Measurements from ENCODE around the gene ABCC12.
A peak's percentile ranks its signal among the peaks of the same experiment; 100 is the strongest.
"Not testable (repeated sequence)": the region's sequence is repeated elsewhere in the genome, so short reads cannot be mapped to it uniquely, and the experiment has no call there.

Gene ABCC12

DNA sequence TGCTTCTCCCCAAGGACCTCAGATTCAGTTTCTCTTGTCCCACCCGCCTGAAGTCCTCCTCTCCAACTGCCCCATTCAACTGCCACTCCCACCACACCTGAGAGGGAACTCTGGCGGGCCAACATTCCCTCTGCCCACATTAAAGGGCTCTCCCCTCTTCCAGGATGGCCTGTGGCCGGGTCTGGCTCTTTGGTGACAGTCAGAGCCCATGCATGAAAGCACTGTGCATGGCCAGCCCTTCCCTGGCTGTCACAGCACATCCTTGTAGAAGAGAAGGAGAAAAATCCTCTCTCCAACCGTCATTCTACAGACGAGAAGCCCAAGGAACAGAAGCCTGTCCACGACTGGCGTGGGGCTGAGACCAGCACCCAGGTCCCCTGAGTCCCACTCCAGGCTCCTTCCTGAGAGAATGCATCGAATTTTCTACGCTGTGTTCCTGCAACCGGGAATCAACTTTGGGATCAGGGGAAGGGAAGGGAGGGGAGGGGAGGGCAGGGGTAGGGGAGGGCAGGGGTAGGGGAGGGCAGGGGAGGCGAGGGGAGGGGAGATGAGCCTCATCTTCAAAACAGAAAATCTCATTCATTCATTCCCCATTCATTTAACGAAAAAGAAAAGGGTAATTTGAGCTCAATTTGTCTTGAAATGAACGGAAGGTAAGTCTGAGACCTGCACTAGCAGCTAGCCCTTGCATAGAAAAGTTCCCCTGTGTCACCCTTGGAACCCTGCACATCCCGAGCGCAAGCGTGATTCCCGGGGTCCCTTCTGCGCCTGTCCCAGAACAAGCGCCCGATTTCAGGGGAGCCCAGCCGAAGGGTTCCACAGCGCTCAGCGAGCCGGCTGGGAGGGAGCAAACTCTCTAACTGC lies at the start of gene ABCC12:
ABCC12 (minus strand) TSS at position 68 of the 864 bp plus-strand sequence. CDS start 9,569 bp downstream, outside the sequence.
- DNase-seq, result no peak

DNA sequence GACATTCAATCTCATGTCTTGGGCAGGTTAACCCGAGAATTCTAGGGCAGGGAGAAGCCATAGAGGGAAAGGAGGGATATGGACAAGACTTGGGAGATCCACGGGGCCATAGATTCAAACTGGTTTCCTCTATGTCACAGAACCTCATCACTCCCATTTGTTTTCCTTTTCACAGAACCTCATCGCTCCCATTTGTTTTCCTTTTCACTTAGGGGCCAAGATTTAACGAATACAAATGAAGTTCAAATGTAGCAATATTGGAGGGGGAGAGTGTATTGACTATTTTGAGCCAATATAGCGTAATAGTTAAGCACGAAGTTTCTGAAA lies 49.0 kb upstream of the ABCC12 start:
- DNase-seq, result no peak

DNA sequence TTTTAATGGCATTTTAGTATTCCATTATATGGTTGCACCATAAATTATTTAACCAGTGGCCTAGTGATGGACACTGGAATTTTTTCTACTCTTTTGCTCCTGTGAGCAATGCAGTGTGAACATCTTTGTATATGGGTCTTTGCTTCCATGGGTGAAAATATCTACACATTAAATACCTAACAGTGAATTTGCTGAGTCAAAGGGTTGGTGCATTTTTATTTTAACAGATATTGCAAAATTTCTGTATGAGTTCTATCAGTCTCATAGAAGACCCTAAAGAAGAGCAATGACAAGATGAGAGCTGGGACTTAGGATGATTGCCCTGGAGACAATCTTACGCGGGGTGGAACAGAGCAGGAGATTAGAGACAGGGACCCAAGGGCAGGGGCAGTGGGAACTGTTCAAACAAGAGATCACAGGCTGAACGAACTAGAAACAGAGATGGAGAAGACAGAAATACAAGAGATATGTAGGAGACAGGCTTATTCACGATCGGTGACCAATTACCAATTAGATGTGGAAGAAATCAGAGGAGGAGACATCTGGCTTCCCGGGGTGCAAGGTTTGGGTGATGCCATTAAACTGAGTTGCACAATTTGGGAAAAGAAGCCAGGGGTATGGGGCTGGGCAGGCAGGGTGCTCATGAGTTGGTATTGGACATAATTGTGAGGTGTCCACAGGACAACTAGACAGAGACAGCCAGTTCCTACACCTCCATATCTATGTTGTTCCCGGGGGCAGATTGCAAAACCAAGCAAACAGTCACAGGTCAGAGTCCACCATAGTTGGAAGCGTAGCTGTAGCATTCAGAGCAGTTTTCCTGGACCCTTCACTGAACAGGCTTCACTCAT lies 48.4 kb upstream of the ABCC12 start:
- DNase-seq, result no peak

GRCh38 chr16:48201515-48202201 lies 45.9 kb upstream of the ABCC12 start:
- DNase-seq, result no peak

DNA sequence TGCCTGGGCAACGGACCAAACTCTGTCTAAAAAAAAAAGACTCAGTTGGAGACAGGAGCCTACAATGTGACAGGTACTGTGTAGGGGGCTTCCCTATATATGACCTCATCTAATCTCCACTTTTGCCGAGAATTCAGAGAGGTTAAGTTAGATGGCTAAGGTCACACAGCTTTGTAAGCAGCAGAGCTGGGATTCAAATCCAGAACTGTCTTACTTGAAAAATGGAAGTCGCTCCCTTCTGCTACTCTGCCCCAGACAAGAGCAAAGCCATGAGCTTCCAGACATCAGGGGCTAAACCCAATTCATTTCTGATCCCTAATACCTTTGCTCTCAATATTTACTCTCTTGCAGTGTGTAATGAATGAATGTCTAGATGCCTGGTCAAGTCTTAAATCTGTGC lies 41.5 kb upstream of the ABCC12 start:
- DNase-seq, result peak; percentile 72

GRCh38 chr16:48194828-48195556 lies 39.2 kb upstream of the ABCC12 start:
- DNase-seq, result peak; percentile 43

GRCh38 chr16:48193846-48194245 lies 38.1 kb upstream of the ABCC12 start:
- no peak for DNase-seq

GRCh38 chr16:48188449-48189102 lies 32.8 kb upstream of the ABCC12 start:
- no peak for DNase-seq

GRCh38 chr16:48187779-48188178 lies 32.0 kb upstream of the ABCC12 start:
- DNase-seq, result no peak

DNA sequence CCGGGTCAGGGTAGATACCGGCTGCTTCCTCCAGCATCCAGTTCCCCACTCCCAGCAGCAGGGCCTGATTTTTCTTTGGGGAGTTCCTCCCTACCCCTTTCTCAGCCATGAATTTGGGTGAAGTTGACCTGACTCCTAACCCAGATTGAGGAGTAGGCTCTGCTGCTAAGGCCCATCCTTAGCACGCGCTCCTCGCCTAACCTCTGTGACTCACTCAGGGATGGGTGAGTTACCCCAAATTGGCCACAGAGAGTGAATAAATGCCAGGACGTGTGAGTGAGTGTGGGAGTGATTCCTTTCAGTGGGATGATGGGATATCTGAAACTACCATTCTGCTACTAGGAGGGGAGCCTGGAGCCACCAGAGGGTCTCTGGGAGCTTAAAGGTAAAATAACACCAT lies 28.9 kb upstream of the ABCC12 start:
- DNase-seq, result no peak

- no peak for DNase-seq
These were observed 27.3 kb upstream of the ABCC12 start for GRCh38 chr16:48182979-48183537.

GRCh38 chr16:48181746-48182520 lies 26.1 kb upstream of the ABCC12 start:
- not testable (repeated sequence) for DNase-seq

- DNase-seq, result no peak
These were observed 25.2 kb upstream of the ABCC12 start for GRCh38 chr16:48180868-48181480.

GRCh38 chr16:48176635-48177408 lies 21.0 kb upstream of the ABCC12 start:
- no peak for DNase-seq

- DNase-seq, result no peak
These were observed 18.1 kb upstream of the ABCC12 start for GRCh38 chr16:48173889-48174288.

DNA sequence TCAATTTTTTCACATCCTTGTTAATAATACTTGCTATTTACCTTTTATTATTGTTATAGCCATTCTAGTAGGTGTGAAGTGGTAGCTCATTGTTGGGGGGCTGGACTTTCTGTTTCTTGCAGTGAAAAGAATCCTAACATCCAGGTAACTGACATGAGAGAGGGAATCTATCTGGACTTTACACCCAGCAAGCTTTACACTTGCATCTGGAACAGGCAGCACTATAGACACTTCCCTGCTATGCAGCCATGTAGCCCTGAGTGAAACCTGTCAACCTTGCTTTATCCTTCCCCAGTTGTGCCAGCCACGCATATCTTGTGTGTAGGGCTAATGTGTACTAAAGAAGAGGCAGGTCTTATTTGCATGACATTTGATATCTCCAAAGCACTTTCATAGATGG lies 16.9 kb upstream of the ABCC12 start:
- DNase-seq, result no peak

GRCh38 chr16:48169896-48170295 lies 14.1 kb upstream of the ABCC12 start:
- no peak for DNase-seq

DNA sequence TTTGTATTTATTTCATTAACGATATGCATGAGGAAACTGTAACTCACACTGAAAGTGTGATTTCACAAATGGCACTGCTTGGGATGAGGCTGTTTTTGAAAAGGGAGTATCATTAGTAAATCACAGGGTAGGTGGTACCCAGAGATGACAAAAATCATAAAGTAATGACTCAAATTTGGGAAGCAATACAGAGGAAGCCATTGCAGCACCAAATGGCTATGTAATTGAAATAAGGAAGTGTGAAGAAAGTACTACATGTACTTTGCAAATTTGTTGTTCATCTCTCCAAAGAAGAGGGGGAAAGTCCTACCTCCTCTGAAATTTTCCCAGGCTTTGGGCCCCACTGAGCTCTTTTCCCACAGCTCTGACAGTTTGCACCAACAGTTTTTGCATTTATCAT lies 12.3 kb upstream of the ABCC12 start:
- DNase-seq, result no peak

- DNase-seq, result not testable (repeated sequence)
These were observed 10.8 kb upstream of the ABCC12 start for GRCh38 chr16:48166617-48167016.

Measured in NCI-H510A treated with DMSO at 0.1 percent for 48 hours (cell line).